ENCODE data around the gene PRXL2B.

The PRXL2B gene

DNA sequence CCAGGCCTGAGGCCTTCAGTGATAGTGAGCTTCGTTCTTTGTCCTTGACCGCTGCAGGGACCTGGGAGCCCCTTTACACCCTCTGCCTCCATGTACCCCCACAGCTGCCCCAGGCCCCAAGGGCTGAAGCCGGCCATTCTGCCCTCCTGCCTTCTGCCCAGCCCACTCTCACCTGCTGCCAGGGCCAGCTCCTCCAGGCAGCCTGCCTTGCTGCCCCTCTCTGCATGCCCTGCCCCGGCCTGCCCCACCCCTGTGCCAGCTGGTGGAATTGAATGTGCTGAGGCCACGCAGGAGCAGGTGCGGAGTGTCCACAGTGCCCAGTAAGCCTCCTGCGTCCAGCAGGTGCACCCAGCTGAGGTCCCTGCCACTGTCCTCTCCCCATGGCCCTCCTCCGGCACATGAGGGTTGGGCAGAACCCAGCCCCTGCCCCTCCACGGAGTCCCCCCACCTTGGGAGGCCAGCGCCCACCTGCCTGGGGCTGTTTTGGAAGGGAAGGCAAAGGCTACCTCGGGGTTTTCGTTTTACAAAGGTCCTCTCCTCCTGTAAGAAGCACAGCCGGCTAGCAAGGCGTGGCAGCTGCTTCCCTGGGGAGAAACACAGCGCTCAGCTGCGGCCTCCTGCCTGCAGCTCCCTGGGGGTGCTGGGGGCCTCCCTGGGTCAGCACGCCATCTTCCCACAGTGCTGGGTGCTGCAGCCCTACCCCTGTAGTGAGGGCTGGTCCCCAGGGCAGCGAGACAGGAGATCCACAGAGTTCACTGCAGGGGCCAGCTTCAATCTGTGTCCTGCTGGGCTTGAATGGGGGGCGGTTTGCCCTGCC lies 25.3 kb downstream of the PRXL2B start:
- DNase-seq (ENCODE audit: low read depth in 1 of 2, low spot score in 1 of 2), result no peak
- H3K4me3 ChIP-seq (replicated peaks; ENCODE audit: insufficient read depth, low read length), result no peak overlapping the region
- no peak overlapping the region for H3K27ac ChIP-seq (replicated peaks)
- TF ChIP-seq POLR2AphosphoS5 (IDR thresholded peaks at IDR 0.05; ENCODE audit: low read depth) (no peak), SPI1 (IDR thresholded peaks at IDR 0.05; ENCODE audit: borderline replicate concordance, low read depth) (no peak), GABPA (IDR thresholded peaks at IDR 0.05; ENCODE audit: low read depth) (no peak)
- H3K27me3 ChIP-seq (ENCODE audit: insufficient read depth, poor library complexity, severe bottlenecking), result no peaks in the 10 kb centered on the region

DNA sequence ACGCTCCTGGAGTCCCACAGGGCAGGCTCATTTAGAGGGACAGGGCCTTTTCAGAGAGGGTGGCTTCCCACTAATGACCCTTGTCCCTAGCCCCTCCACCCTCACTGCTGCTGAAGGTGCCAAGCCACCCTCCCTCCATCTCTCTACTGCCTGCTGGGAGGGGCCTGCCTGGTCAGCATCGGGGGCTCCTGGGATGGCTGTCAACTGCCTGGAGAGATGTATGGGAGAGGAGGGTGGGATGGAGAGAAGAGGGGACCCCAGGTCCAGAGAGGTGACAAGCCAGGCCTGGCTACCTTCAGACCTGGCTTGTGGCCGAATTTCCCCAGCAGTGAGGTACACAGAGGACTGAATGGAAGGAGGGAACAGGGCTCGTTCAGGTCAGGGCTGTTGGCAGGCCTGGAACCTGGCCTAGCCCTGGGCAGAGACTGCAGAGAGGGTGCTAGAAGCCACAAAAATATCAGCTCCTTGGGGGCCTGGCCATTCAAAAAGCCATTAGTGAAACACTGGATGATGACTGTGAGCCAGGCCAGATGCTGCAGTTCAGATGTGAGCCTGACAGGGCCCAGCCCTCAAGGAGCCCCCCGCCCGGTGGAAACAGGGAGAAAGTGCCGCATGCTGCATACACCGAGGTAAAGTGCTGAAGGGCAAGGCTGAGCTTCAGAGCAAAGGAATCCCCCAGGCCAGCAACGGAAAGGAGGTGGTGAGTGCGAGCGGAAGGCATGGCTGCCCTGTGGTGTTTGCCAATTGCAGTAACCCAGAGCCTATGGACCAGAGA lies 26.2 kb downstream of the PRXL2B start:
- no peak for DNase-seq (ENCODE audit: low read depth in 1 of 2, low spot score in 1 of 2)
- Histone ChIP-seq H3K27me3 (ENCODE audit: insufficient read depth, poor library complexity, severe bottlenecking) (no peaks in the 10 kb centered on the region), H3K4me3 (replicated peaks; ENCODE audit: insufficient read depth, low read length) (no peak overlapping the region), H3K27ac (replicated peaks) (no peak overlapping the region)
- TF ChIP-seq, protein P1, sequence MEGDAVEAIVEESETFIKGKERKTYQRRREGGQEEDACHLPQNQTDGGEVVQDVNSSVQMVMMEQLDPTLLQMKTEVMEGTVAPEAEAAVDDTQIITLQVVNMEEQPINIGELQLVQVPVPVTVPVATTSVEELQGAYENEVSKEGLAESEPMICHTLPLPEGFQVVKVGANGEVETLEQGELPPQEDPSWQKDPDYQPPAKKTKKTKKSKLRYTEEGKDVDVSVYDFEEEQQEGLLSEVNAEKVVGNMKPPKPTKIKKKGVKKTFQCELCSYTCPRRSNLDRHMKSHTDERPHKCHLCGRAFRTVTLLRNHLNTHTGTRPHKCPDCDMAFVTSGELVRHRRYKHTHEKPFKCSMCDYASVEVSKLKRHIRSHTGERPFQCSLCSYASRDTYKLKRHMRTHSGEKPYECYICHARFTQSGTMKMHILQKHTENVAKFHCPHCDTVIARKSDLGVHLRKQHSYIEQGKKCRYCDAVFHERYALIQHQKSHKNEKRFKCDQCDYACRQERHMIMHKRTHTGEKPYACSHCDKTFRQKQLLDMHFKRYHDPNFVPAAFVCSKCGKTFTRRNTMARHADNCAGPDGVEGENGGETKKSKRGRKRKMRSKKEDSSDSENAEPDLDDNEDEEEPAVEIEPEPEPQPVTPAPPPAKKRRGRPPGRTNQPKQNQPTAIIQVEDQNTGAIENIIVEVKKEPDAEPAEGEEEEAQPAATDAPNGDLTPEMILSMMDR (IDR thresholded peaks at IDR 0.05; ENCODE audit: insufficient read depth, low read length), result no peak
- TF ChIP-seq GABPA (IDR thresholded peaks at IDR 0.05; ENCODE audit: low read depth), result no peak

DNA sequence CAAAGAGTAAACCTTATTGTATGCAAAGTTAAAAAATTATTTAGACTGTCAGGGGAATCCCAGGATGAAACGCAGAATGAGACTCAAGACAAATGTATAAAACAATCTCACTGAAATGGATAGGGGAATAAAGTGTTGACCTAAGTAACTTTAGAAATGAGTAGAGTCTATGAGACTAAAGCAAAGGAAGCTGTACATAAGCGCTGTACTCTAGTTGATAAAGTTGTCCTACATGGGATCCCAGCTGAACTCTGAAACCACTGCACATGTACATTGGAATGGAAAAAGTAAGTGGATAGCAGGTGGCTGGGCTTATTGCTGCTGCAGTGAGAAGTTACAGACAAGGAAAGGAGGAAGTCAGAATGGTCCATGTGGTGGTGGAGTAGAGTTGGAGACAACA lies 27.6 kb downstream of the PRXL2B start:
- DNase-seq (ENCODE audit: low read depth in 1 of 2, low spot score in 1 of 2), result no peak
- H3K4me3 ChIP-seq (replicated peaks; ENCODE audit: insufficient read depth, low read length), result no peak overlapping the region
- TF ChIP-seq, protein P2, sequence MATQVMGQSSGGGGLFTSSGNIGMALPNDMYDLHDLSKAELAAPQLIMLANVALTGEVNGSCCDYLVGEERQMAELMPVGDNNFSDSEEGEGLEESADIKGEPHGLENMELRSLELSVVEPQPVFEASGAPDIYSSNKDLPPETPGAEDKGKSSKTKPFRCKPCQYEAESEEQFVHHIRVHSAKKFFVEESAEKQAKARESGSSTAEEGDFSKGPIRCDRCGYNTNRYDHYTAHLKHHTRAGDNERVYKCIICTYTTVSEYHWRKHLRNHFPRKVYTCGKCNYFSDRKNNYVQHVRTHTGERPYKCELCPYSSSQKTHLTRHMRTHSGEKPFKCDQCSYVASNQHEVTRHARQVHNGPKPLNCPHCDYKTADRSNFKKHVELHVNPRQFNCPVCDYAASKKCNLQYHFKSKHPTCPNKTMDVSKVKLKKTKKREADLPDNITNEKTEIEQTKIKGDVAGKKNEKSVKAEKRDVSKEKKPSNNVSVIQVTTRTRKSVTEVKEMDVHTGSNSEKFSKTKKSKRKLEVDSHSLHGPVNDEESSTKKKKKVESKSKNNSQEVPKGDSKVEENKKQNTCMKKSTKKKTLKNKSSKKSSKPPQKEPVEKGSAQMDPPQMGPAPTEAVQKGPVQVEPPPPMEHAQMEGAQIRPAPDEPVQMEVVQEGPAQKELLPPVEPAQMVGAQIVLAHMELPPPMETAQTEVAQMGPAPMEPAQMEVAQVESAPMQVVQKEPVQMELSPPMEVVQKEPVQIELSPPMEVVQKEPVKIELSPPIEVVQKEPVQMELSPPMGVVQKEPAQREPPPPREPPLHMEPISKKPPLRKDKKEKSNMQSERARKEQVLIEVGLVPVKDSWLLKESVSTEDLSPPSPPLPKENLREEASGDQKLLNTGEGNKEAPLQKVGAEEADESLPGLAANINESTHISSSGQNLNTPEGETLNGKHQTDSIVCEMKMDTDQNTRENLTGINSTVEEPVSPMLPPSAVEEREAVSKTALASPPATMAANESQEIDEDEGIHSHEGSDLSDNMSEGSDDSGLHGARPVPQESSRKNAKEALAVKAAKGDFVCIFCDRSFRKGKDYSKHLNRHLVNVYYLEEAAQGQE (IDR thresholded peaks at IDR 0.05; ENCODE audit: insufficient replicate concordance, low read depth), result no peak
- TF ChIP-seq, protein P1 (IDR thresholded peaks at IDR 0.05; ENCODE audit: insufficient read depth, low read length), result no peak
- no peak for TF ChIP-seq POLR2AphosphoS5 (IDR thresholded peaks at IDR 0.05; ENCODE audit: low read depth)
- no peak for TF ChIP-seq SPI1 (IDR thresholded peaks at IDR 0.05; ENCODE audit: borderline replicate concordance, low read depth)
- TF ChIP-seq GABPA (IDR thresholded peaks at IDR 0.05; ENCODE audit: low read depth), result no peak
- H3K27ac ChIP-seq (replicated peaks), result no peak overlapping the region
- no peaks in the 10 kb centered on the region for H3K27me3 ChIP-seq (ENCODE audit: insufficient read depth, poor library complexity, severe bottlenecking)

DNA sequence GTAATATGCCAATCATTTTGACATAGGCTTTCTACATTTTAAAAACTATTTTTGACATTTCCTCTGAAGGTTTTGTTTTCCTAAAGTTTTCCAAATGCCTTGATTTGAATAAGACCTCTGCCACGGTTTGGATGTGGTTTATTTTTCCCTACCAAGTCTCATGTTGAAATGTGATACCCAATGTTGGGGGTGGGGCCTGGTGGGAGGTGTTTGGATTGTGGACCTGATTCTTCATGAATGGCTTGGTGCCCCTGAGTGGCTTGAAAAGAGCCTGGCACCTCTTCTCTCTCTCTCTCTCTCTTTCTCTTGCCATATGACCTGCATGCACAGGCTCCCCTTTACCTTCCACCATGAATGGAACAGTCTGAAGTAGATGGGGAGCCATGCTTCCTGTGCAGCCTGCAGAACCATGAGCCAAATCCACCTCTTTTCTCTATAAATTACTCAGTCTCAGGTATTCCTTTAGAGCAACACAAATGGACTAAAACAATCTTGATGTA lies 31.4 kb downstream of the PRXL2B start:
- DNase-seq (ENCODE audit: low read depth in 1 of 2, low spot score in 1 of 2), result no peak
- TF ChIP-seq, protein P2 (IDR thresholded peaks at IDR 0.05; ENCODE audit: insufficient replicate concordance, low read depth), result no peak
- TF ChIP-seq, protein P1 (IDR thresholded peaks at IDR 0.05; ENCODE audit: insufficient read depth, low read length), result no peak
- TF ChIP-seq POLR2AphosphoS5 (IDR thresholded peaks at IDR 0.05; ENCODE audit: low read depth) (no peak), GABPA (IDR thresholded peaks at IDR 0.05; ENCODE audit: low read depth) (no peak), SPI1 (IDR thresholded peaks at IDR 0.05; ENCODE audit: borderline replicate concordance, low read depth) (no peak)

More for the DNA sequence above, 31.4 kb downstream of the PRXL2B start:
- H3K27ac ChIP-seq (replicated peaks), result no peak overlapping the region
- H3K27me3 ChIP-seq (ENCODE audit: insufficient read depth, poor library complexity, severe bottlenecking), result no peaks in the 10 kb centered on the region
- no peak overlapping the region for H3K4me3 ChIP-seq (replicated peaks; ENCODE audit: insufficient read depth, low read length)
